ENCODE results near the gene C1orf21. TPM values are rescaled to one million over a fixed set of nuclear protein-coding genes. Genes with fewer than 3 reads are reported as not detected.
A peak's percentile ranks its signal among the peaks of the same experiment; 100 is the strongest.

C1orf21 gene
- total RNA-seq, 4 donors from 2014 or later, result 106 to 206 (median 154) TPM

DNA sequence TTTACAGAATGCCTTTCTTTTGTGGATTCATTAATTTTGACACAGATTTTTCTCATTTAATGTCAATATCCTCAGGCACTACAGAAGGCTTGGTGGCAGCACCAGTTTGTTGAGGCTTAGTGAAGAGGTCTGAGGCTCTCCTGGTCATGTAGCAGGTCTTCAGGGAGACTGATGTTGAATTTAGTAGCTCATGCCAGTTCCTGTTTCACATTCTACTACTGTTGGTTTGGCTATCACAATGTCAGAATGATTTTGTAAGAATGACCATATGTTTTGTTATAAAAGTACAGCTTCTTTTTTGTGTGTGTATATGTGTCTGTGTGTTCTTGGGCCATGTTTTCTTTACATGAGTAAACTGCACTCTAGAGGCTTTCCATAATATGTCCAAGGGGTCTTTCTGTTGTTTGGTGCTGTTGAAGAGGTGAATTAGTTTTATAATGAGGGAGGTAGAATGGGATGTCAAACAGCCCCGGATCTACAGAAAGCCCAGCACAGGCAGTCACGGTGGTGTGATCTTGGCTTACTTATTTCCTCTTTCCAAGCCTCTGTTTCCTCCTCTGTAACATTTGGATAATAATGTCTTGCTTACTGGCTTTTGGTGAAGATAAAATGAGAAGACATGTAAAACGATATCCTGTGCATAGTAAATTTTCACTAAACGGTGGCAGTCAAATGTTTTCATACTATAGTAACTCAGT, 32.0 kb downstream of the C1orf21 start:
- DNase-seq (no peak), ATAC-seq (no peak)
- peaks cover 0 to 5% of the 10 kb centered on the region in 2 donors for H3K36me3 ChIP-seq
- no peak overlapping the region for H3K4me3 ChIP-seq
- H3K27me3 ChIP-seq, result no peaks in the 10 kb centered on the region
- intact Hi-C loops (cut with DNase I; ENCODE audit: low total_unique reads) (no loop called here), in situ Hi-C loops (cut with MboI; ENCODE audit: low sequenced_read_pairs in 4 of 4) (no loop called here)
- peaks cover 90 to 98% of the 10 kb centered on the region in 2 donors for H3K4me1 ChIP-seq
- no peak for TF ChIP-seq POLR2A (IDR thresholded peaks at IDR 0.05)
- TF ChIP-seq, protein P1, sequence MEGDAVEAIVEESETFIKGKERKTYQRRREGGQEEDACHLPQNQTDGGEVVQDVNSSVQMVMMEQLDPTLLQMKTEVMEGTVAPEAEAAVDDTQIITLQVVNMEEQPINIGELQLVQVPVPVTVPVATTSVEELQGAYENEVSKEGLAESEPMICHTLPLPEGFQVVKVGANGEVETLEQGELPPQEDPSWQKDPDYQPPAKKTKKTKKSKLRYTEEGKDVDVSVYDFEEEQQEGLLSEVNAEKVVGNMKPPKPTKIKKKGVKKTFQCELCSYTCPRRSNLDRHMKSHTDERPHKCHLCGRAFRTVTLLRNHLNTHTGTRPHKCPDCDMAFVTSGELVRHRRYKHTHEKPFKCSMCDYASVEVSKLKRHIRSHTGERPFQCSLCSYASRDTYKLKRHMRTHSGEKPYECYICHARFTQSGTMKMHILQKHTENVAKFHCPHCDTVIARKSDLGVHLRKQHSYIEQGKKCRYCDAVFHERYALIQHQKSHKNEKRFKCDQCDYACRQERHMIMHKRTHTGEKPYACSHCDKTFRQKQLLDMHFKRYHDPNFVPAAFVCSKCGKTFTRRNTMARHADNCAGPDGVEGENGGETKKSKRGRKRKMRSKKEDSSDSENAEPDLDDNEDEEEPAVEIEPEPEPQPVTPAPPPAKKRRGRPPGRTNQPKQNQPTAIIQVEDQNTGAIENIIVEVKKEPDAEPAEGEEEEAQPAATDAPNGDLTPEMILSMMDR (IDR thresholded peaks at IDR 0.05 in 4 of 5, conservative IDR thresholded peaks at IDR 0.05 in 1 of 5), result no peak
- peak overlapping the region; percentile 8 to 62 (median 36) for H3K27ac ChIP-seq
- H3K9me3 ChIP-seq, result no peaks in the 10 kb centered on the region

DNA sequence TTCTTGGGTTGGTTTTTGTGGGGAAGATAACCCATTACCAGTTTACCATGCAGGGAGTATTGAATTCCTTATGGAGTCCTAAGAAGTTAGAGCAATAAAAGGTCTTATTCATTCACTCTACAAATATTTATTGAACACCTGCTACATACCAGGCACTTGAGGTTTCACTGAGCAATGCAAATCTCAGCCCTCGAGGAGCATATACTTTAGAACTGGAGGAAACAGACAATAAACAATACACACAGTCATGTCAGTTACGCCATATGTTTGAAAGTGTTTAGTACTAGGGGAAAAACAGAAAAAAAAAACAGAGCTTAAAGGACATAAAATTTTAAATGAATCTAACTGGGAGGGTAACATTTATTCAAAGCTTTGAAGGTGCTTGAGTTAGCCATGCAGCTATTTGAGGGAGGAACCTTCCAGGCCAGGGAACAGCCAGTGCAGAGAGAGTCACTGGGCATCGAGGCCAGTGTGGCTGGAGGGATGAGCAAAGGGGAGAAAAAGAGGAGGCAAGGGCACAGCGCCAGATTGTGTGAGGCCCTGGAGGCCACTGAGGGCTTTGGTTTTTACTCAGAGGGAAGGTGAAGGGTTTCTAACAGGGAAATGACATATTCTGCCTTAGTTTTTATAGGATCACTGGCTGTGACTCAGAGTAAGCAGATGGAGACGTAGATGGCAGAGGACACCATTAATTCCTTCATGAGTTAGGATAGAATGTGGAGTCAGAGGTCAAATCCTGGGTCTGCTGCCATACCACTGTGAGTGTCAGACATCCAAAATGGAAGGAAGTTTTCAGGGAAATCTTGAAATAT, 32.7 kb downstream of the C1orf21 start:
- peak in 1 of 2 donors; percentile 25 for DNase-seq

DNA sequence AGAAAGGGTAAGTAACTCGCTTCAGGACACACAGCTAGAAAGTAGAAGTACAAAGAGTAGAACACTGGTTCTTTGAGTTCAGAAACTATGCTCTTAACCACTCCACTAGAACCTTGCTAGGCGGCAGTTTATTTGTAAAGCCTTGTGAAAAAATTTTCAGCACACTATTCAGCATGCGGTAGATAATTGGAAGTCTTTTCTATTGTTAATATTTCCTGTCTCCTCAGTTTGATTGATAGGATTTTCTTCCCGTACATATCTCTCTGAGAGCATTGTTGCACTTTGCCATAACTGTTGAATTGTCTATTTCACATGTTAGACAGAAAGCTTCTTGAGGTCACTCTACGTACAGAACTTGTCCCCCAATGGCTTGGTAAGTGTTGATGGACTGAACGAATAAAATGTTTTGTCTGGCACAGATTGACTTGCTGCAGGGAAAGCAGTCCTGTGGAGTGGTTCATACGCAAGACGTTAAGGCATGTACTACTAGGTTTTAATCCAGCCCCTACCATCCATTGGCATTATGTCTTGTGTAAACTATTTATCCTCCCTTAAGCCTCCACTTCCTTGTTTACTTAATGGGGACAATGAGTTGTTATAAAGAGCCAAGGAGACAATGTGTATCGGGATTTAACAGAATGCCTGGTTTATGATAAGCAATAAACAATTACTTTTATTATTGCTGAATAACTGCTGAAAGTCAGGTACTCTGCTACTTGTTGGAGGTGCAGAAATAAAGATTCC, 35.8 kb downstream of the C1orf21 start:
- intact Hi-C loops (cut with DNase I; ENCODE audit: low total_unique reads), result no loop called here
- Histone ChIP-seq H3K4me1 (peaks cover 82 to 97% of the 10 kb centered on the region in 2 donors), H3K27ac (peak overlapping the region in 2 of 4 donors; percentile 34 to 47), H3K4me3 (no peak overlapping the region), H3K9me3 (no peaks in the 10 kb centered on the region), H3K36me3 (no peaks in the 10 kb centered on the region), H3K27me3 (no peaks in the 10 kb centered on the region)
- no peak for ATAC-seq
- DNase-seq, result no peak
- TF ChIP-seq POLR2A (IDR thresholded peaks at IDR 0.05), result no peak
- TF ChIP-seq, protein P1 (IDR thresholded peaks at IDR 0.05 in 4 of 5, conservative IDR thresholded peaks at IDR 0.05 in 1 of 5), result no peak
- in situ Hi-C loops (cut with MboI; ENCODE audit: low sequenced_read_pairs in 4 of 4), result no loop called here

More for the DNA sequence above, 32.7 kb downstream of the C1orf21 start:
- peaks cover 94 to 98% of the 10 kb centered on the region in 2 donors for H3K4me1 ChIP-seq
- peak in 1 of 2 donors; percentile 42 for ATAC-seq
- in situ Hi-C loops (cut with MboI; ENCODE audit: low sequenced_read_pairs in 4 of 4), result no loop called here
- TF ChIP-seq, protein P1 (IDR thresholded peaks at IDR 0.05 in 4 of 5, conservative IDR thresholded peaks at IDR 0.05 in 1 of 5), result no peak
- TF ChIP-seq POLR2A (IDR thresholded peaks at IDR 0.05), result no peak
- H3K9me3 ChIP-seq, result no peaks in the 10 kb centered on the region
- H3K27me3 ChIP-seq, result no peaks in the 10 kb centered on the region
- no peak overlapping the region for H3K4me3 ChIP-seq
- peak overlapping the region; percentile 8 to 62 (median 48) for H3K27ac ChIP-seq
- intact Hi-C loops (cut with DNase I; ENCODE audit: low total_unique reads), result no loop called here
- H3K36me3 ChIP-seq, result no peaks in the 10 kb centered on the region

DNA sequence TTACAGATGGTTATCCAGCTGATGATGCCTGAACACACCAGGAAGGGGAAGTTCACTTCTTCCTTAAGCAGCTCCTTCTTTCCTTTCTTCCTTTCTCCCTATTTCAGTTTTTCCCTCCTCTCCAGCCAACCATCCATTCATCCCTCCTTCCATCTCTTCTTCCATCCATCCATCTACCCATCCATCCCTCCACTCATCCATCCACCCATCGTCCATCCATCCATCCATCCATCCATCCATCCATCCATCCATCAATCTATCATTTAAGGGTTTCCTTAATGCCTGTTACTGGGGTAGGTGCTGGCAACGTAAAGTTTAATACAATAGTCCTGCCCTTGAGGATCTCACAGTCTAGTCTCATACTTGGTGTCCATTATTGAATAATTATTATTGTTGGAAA, 36.8 kb downstream of the C1orf21 start:
- DNase-seq, result no peak
- ATAC-seq, result no peak
- no peaks in the 10 kb centered on the region for H3K36me3 ChIP-seq
- intact Hi-C loops (cut with DNase I; ENCODE audit: low total_unique reads), result no loop called here
- in situ Hi-C loops (cut with MboI; ENCODE audit: low sequenced_read_pairs in 4 of 4), result no loop called here
- no peak overlapping the region for H3K27ac ChIP-seq
- no peak for TF ChIP-seq POLR2A (IDR thresholded peaks at IDR 0.05)
- TF ChIP-seq, protein P1 (IDR thresholded peaks at IDR 0.05 in 4 of 5, conservative IDR thresholded peaks at IDR 0.05 in 1 of 5), result no peak
- no peak overlapping the region for H3K4me3 ChIP-seq
- H3K9me3 ChIP-seq, result no peaks in the 10 kb centered on the region
- peaks cover 79 to 87% of the 10 kb centered on the region in 2 donors for H3K4me1 ChIP-seq
- no peaks in the 10 kb centered on the region for H3K27me3 ChIP-seq

Measured in gastrocnemius medialis (tissue), 4 donors.